Caco-2 (cell line): ENCODE results near the gene ACSBG1. TPM values are rescaled to one million over a fixed set of nuclear protein-coding genes. Genes with fewer than 3 reads are reported as not detected.

ENCODE experiments used
- BruUV-seq: library from RNA; stranded (reverse); fragments of 400-500 nt; replicated peaks from 2 replicates; lab custom pipeline; 2021; lab: Mats Ljungman, UMichigan
- CTCF ChIA-PET: fragments of 300-600 bp; sonication (Branson Sonifier 250); formaldehyde crosslinking; loops from one replicate; lab custom pipeline; 2022; ENCODE audit warnings: antibody characterized with exemption; lab: Charles Lee
- POLR2A ChIA-PET: fragments of 300-600 bp; sonication (Branson Sonifier 250); formaldehyde crosslinking; loops from one replicate; lab custom pipeline; 2022; ENCODE audit warnings: antibody characterized with exemption; lab: Charles Lee
- DNase-seq, 2 experiments: peaks; one replicate each; pipeline versions ENCODE4 v3.0.0 to v3.0.0-alpha.2; 2020 to 2022
- H3K27me3 ChIP-seq: replicated peaks from 2 replicates; pipeline ENCODE4 v1.6.0; 2011; ENCODE audit warnings: low read length; ENCODE audit not compliant: control insufficient read depth, insufficient read depth
- H3K36me3 ChIP-seq: 2 replicates; pipeline ENCODE4 v1.5.1; 2011; ENCODE audit warnings: low read length; ENCODE audit not compliant: control insufficient read depth, insufficient read depth
- H3K4me1 ChIP-seq: fragments of 250-450 bp; sonication (Bioruptor Pico); 2 replicates; pipeline ENCODE4 v1.5.1; 2020; ENCODE audit warnings: mild to moderate bottlenecking
- H3K4me3 ChIP-seq: 2 replicates; pipeline ENCODE4 v1.5.1; 2011; ENCODE audit warnings: low read depth, mild to moderate bottlenecking, control low read depth, low read length
- H3K9me3 ChIP-seq: fragments of 250-450 bp; sonication (Bioruptor Pico); 2 replicates; pipeline ENCODE4 v1.5.1; 2020; ENCODE audit warnings: mild to moderate bottlenecking, moderate library complexity
- H3K27ac Mint-ChIP-seq: one replicate; pipeline ENCODE4 v1.8.0; 2022; ENCODE audit warnings: mixed read lengths; ENCODE audit not compliant: unreplicated experiment
- H3K27me3 Mint-ChIP-seq: one replicate; pipeline ENCODE4 v1.8.0; 2022; ENCODE audit warnings: mixed read lengths; ENCODE audit not compliant: insufficient read depth, unreplicated experiment
- H3K36me3 Mint-ChIP-seq: one replicate; pipeline ENCODE4 v1.8.0; 2022; ENCODE audit warnings: mild to moderate bottlenecking, mixed read lengths; ENCODE audit not compliant: insufficient read depth, unreplicated experiment
- H3K4me1 Mint-ChIP-seq: one replicate; pipeline ENCODE4 v1.8.0; 2022; ENCODE audit warnings: low read depth, mixed read lengths; ENCODE audit not compliant: unreplicated experiment
- H3K4me3 Mint-ChIP-seq: one replicate; pipeline ENCODE4 v1.8.0; 2022; ENCODE audit warnings: mild to moderate bottlenecking, moderate library complexity, mixed read lengths; ENCODE audit not compliant: unreplicated experiment
- H3K9me3 Mint-ChIP-seq: one replicate; pipeline ENCODE4 v1.8.0; 2022; ENCODE audit warnings: mixed read lengths; ENCODE audit not compliant: unreplicated experiment
- intact Hi-C: fragments of 100-400 bp; cut with micrococcal nuclease; formaldehyde crosslinking; loops from one replicate; pipeline ENCODE4 v1.10.0; 2022; ENCODE audit not compliant: unreplicated experiment
- total RNA-seq: library from RNA; stranded (reverse); gene quantifications from 2 replicates; pipeline ENCODE4 v1.2.3, GENCODE V29; 2022
- TF ChIP-seq, protein P1 (sequence below), 2 experiments: fragments of 200-600 bp in 1 of 2; IDR thresholded peaks; 1 replicate in 1 of 2; 2 replicates in 1 of 2; pipeline versions ENCODE4 v1.5.1 to v1.8.0; 2011 to 2022; ENCODE audit warnings: antibody characterized with exemption in 1 of 2, control low read depth in 1 of 2, inconsistent platforms in 1 of 2, low read depth in 1 of 2, low read length in 1 of 2, mild to moderate bottlenecking in 1 of 2, moderate library complexity in 1 of 2; ENCODE audit not compliant: insufficient read depth in 1 of 2, severe bottlenecking in 1 of 2, unreplicated experiment in 1 of 2

The ACSBG1 gene
- total RNA-seq, 1 experiment from 2014 or later: not detected

DNA sequence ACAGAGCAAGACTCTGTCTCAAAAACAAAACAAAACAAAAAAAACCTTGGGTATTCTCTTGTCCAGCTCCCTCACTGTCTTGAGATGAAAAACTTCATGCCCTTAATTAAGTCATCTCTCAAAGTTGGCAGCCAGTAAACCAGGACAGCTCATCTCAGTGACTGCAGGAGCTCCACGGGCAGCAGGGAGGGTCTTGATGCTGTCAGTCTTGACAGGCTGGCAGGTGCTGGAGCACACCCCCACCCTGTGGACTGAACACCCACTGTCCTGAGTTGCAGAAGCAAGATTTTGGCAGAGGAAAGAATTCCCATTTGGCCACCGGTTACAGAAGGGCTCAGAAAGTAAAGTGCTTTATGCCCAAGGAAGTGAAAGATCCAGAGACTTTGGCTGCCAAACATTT is 38.0 kb upstream of the ACSBG1 start:
- ChIA-PET CTCF (interaction anchor here (0.5 kb wide), 1 partner anchor 274 kb away, joined by 4 read pairs; no protein-coding TSS in a partner anchor), POLR2A (no interaction called here)
- Mint-ChIP-seq H3K36me3 (no peaks in the 10 kb centered on the region), H3K4me3 (no peak overlapping the region), H3K27ac (no peak overlapping the region), H3K4me1 (no peaks in the 10 kb centered on the region), H3K27me3 (peaks cover 2% of the 10 kb centered on the region), H3K9me3 (no peaks in the 10 kb centered on the region)
- H3K4me3 ChIP-seq: no peak overlapping the region
- H3K36me3 ChIP-seq: no peaks in the 10 kb centered on the region
- DNase-seq: no peak
- H3K4me1 ChIP-seq: 0 out of 2 replicates have a peak, but pooled peaks cover 3% of the 10 kb centered on the region
- no peaks in the 10 kb centered on the region for H3K27me3 ChIP-seq
- TF ChIP-seq, protein P1, sequence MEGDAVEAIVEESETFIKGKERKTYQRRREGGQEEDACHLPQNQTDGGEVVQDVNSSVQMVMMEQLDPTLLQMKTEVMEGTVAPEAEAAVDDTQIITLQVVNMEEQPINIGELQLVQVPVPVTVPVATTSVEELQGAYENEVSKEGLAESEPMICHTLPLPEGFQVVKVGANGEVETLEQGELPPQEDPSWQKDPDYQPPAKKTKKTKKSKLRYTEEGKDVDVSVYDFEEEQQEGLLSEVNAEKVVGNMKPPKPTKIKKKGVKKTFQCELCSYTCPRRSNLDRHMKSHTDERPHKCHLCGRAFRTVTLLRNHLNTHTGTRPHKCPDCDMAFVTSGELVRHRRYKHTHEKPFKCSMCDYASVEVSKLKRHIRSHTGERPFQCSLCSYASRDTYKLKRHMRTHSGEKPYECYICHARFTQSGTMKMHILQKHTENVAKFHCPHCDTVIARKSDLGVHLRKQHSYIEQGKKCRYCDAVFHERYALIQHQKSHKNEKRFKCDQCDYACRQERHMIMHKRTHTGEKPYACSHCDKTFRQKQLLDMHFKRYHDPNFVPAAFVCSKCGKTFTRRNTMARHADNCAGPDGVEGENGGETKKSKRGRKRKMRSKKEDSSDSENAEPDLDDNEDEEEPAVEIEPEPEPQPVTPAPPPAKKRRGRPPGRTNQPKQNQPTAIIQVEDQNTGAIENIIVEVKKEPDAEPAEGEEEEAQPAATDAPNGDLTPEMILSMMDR (IDR thresholded peaks at IDR 0.05; ENCODE audit: insufficient read depth in 1 of 2, low read depth in 1 of 2, low read length in 1 of 2, severe bottlenecking in 1 of 2, unreplicated experiment in 1 of 2): no peak
- intact Hi-C loops: no loop called here
- H3K9me3 ChIP-seq: no peaks in the 10 kb centered on the region
- no TSS peak for BruUV-seq

DNA sequence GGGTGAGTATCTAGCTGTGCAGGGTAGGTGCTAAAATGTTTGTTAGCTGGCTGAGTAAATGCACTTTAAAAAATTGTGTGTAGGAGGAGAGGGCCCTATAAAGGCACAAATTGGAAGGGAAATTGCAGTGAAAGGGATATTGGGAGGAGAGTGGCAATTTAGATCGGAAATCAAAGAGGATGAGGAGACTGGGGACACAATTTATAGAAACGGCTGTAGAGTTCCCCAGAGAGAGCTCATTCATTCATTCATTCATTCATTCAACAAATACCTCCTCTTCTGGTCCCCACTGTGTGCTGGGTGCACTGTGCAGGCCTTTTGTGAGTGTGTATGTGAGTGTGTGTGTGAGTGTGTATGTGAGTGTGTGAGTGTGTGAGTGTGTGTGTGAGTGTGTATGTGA is 32.4 kb upstream of the ACSBG1 start:
- no peaks in the 10 kb centered on the region for H3K9me3 Mint-ChIP-seq
- ChIA-PET CTCF (interaction anchor here (0.6 kb wide), 1 partner anchor 1714 kb away, joined by 5 read pairs; no protein-coding TSS in a partner anchor), POLR2A (no interaction called here)
- no peaks in the 10 kb centered on the region; the same call in 1 of the 2 replicates for H3K27me3 ChIP-seq
- no peak overlapping the region for H3K4me3 Mint-ChIP-seq
- no peaks in the 10 kb centered on the region for H3K4me1 Mint-ChIP-seq
- H3K27ac Mint-ChIP-seq: no peak overlapping the region
- no peaks in the 10 kb centered on the region for H3K36me3 ChIP-seq
- H3K4me1 ChIP-seq: no peaks in the 10 kb centered on the region
- no peaks in the 10 kb centered on the region for H3K9me3 ChIP-seq
- H3K27me3 Mint-ChIP-seq: peaks cover 2% of the 10 kb centered on the region
- no peaks in the 10 kb centered on the region for H3K36me3 Mint-ChIP-seq
- intact Hi-C loops: no loop called here
- DNase-seq: no peak
- no TSS peak for BruUV-seq
- no peak overlapping the region for H3K4me3 ChIP-seq
- TF ChIP-seq, protein P1 (IDR thresholded peaks at IDR 0.05; ENCODE audit: insufficient read depth in 1 of 2, low read depth in 1 of 2, low read length in 1 of 2, severe bottlenecking in 1 of 2, unreplicated experiment in 1 of 2): no peak

DNA sequence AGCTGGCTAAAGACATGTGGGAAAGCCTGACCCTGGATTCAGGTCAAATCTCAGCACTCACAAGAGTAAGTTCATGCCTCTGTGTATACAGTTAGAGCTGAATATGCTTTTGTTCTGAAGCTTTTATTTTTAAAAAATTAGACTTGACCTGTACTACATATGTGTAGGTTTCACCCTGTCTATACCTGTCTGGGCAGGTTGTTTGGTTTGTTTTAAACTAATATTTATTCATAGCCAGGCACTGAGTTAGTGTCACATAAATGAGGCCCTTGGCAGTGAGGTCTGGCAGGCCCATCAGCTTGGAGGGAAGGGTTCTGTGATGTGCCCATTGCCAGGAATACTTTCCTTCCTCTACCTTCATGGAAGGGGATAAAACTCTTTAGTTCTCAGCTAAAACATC is 31.9 kb upstream of the ACSBG1 start:
- BruUV-seq: no TSS peak
- Mint-ChIP-seq H3K36me3 (no peaks in the 10 kb centered on the region), H3K27ac (no peak overlapping the region), H3K4me1 (no peaks in the 10 kb centered on the region), H3K9me3 (no peaks in the 10 kb centered on the region), H3K27me3 (peaks cover 2% of the 10 kb centered on the region), H3K4me3 (no peak overlapping the region)
- Histone ChIP-seq H3K4me3 (no peak overlapping the region), H3K9me3 (no peaks in the 10 kb centered on the region), H3K4me1 (no peaks in the 10 kb centered on the region), H3K27me3 (no peaks in the 10 kb centered on the region; the same call in 1 of the 2 replicates), H3K36me3 (no peaks in the 10 kb centered on the region)
- POLR2A ChIA-PET: no interaction called here
- intact Hi-C loops: no loop called here
- DNase-seq: no peak
- CTCF ChIA-PET: interaction anchor here (0.7 kb wide), 1 partner anchor 152 kb away, joined by 4 read pairs; no protein-coding TSS in a partner anchor
- TF ChIP-seq, protein P1 (IDR thresholded peaks at IDR 0.05; ENCODE audit: insufficient read depth in 1 of 2, low read depth in 1 of 2, low read length in 1 of 2, severe bottlenecking in 1 of 2, unreplicated experiment in 1 of 2): no peak
